WERI-Rb-1 (cell line): ENCODE measurements around the gene RNF19B.

Experiments
- DNase-seq: peaks from one replicate; pipeline ENCODE4 v3.0.0-alpha.2; 2020
- H3K27ac ChIP-seq: fragments of 250-450 bp; sonication (Bioruptor Pico); 2 replicates; pipeline ENCODE4 v1.5.1; 2020; ENCODE audit warnings: mild to moderate bottlenecking, moderate library complexity
- H3K27me3 ChIP-seq: fragments of 250-450 bp; sonication (Bioruptor Pico); 2 replicates; pipeline ENCODE4 v1.5.1; 2021; ENCODE audit warnings: mild to moderate bottlenecking, low read depth, moderate library complexity; ENCODE audit not compliant: insufficient read depth, severe bottlenecking
- H3K36me3 ChIP-seq: fragments of 250-450 bp; sonication (Bioruptor Pico); 2 replicates; pipeline ENCODE4 v1.5.1; 2020; ENCODE audit warnings: mild to moderate bottlenecking, moderate library complexity
- H3K4me3 ChIP-seq: 2 replicates; pipeline ENCODE4 v1.5.1; 2011; ENCODE audit warnings: low read depth, mild to moderate bottlenecking, control low read depth, low read length
- H3K9me3 ChIP-seq: fragments of 250-450 bp; sonication (Bioruptor Pico); 2 replicates; pipeline ENCODE4 v1.5.1; 2021; ENCODE audit warnings: mild to moderate bottlenecking, moderate library complexity; ENCODE audit not compliant: severe bottlenecking
- CTCF ChIP-seq: IDR thresholded peaks from 2 replicates; pipeline ENCODE4 v1.5.1; 2011; ENCODE audit warnings: low read depth, mild to moderate bottlenecking, control low read depth, inconsistent platforms, low read length

Gene RNF19B

GRCh38 chr1:32960342-32960741 is 4.3 kb downstream of the RNF19B start:
- Histone ChIP-seq H3K4me3 (no peak overlapping the region), H3K27ac (no peak overlapping the region), H3K9me3 (no peaks in the 10 kb centered on the region), H3K27me3 (no peaks in the 10 kb centered on the region), H3K36me3 (peaks cover 5% of the 10 kb centered on the region; the same call in 1 of the 2 replicates)
- no peak for DNase-seq
- TF ChIP-seq CTCF, result no peak

- DNase-seq, result no peak
- Histone ChIP-seq H3K36me3 (peaks cover 5% of the 10 kb centered on the region; the same call in 1 of the 2 replicates), H3K4me3 (no peak overlapping the region), H3K27ac (no peak overlapping the region), H3K9me3 (no peaks in the 10 kb centered on the region), H3K27me3 (no peaks in the 10 kb centered on the region)
- TF ChIP-seq CTCF, result no peak
These were observed 5.8 kb downstream of the RNF19B start for GRCh38 chr1:32958827-32959226.

- TF ChIP-seq CTCF, result no peak
- Histone ChIP-seq H3K9me3 (no peaks in the 10 kb centered on the region), H3K4me3 (no peak overlapping the region), H3K36me3 (peaks cover 5% of the 10 kb centered on the region; the same call in 1 of the 2 replicates), H3K27ac (no peak overlapping the region), H3K27me3 (no peaks in the 10 kb centered on the region)
- DNase-seq, result no peak
These were observed 7.6 kb downstream of the RNF19B start for GRCh38 chr1:32957017-32957416.

GRCh38 chr1:32954168-32954567 is 10.4 kb downstream of the RNF19B start:
- no peak overlapping the region for H3K27ac ChIP-seq
- DNase-seq, result no peak
- H3K27me3 ChIP-seq, result no peaks in the 10 kb centered on the region
- peaks cover 9% of the 10 kb centered on the region; the same call in 1 of the 2 replicates for H3K36me3 ChIP-seq
- H3K9me3 ChIP-seq, result no peaks in the 10 kb centered on the region
- no peak overlapping the region for H3K4me3 ChIP-seq
- TF ChIP-seq CTCF, result no peak

- no peak for TF ChIP-seq CTCF
- Histone ChIP-seq H3K27ac (no peak overlapping the region), H3K27me3 (no peaks in the 10 kb centered on the region), H3K36me3 (peaks cover 9% of the 10 kb centered on the region; the same call in 1 of the 2 replicates), H3K9me3 (no peaks in the 10 kb centered on the region), H3K4me3 (no peak overlapping the region)
- DNase-seq, result no peak
These were observed 11.1 kb downstream of the RNF19B start for GRCh38 chr1:32953495-32953894.

- DNase-seq, result no peak
- Histone ChIP-seq H3K27me3 (no peaks in the 10 kb centered on the region), H3K9me3 (no peaks in the 10 kb centered on the region), H3K36me3 (peaks cover 38% of the 10 kb centered on the region), H3K4me3 (no peak overlapping the region), H3K27ac (no peak overlapping the region)
- TF ChIP-seq CTCF, result no peak
These were observed 15.1 kb downstream of the RNF19B start for GRCh38 chr1:32949519-32949918.
